ENCODE results near the gene CDH8. TPM values are rescaled to one million over a fixed set of nuclear protein-coding genes. Genes with fewer than 3 reads are reported as not detected.

CDH8 gene
- total RNA-seq, 1 experiment from 2014 or later: 0.42 TPM

- ChIA-PET POLR2A (no interaction called here), CTCF (no interaction called here)
- no TSS peak for BruUV-seq (replicated peaks)
- no peak overlapping the region for H3K4me3 Mint-ChIP-seq (ENCODE audit: unreplicated experiment)
- DNase-seq (ENCODE audit: unreplicated experiment): no peak
- no peak for TF ChIP-seq CTCF (IDR thresholded peaks at IDR 0.05; ENCODE audit: unreplicated experiment)
- intact Hi-C loops (cut with micrococcal nuclease): no loop called here
- peaks cover 10% of the 10 kb centered on the region for H3K9me3 Mint-ChIP-seq (ENCODE audit: unreplicated experiment)
- peaks cover 7% of the 10 kb centered on the region for H3K4me1 Mint-ChIP-seq (ENCODE audit: insufficient read depth, unreplicated experiment)
- H3K27me3 Mint-ChIP-seq (ENCODE audit: insufficient read depth, unreplicated experiment): no peaks in the 10 kb centered on the region
- no peak overlapping the region for H3K27ac Mint-ChIP-seq (ENCODE audit: low read depth, unreplicated experiment)
- no peaks in the 10 kb centered on the region for H3K36me3 Mint-ChIP-seq (ENCODE audit: insufficient read depth, unreplicated experiment)
These were observed 150.9 kb downstream of the CDH8 start for GRCh38 chr16:61885343-61885742.

GRCh38 chr16:61879306-61879705 is 156.9 kb downstream of the CDH8 start:
- POLR2A ChIA-PET: no interaction called here
- no TSS peak for BruUV-seq (replicated peaks)
- intact Hi-C loops (cut with micrococcal nuclease): no loop called here
- Mint-ChIP-seq H3K4me1 (ENCODE audit: insufficient read depth, unreplicated experiment) (no peaks in the 10 kb centered on the region), H3K9me3 (ENCODE audit: unreplicated experiment) (no peaks in the 10 kb centered on the region), H3K27ac (ENCODE audit: low read depth, unreplicated experiment) (no peak overlapping the region), H3K4me3 (ENCODE audit: unreplicated experiment) (no peak overlapping the region), H3K36me3 (ENCODE audit: insufficient read depth, unreplicated experiment) (no peaks in the 10 kb centered on the region), H3K27me3 (ENCODE audit: insufficient read depth, unreplicated experiment) (no peaks in the 10 kb centered on the region)
- CTCF ChIA-PET: no interaction called here
- DNase-seq (ENCODE audit: unreplicated experiment): no peak
- TF ChIP-seq CTCF (IDR thresholded peaks at IDR 0.05; ENCODE audit: unreplicated experiment): no peak

- DNase-seq (ENCODE audit: unreplicated experiment): no peak
- POLR2A ChIA-PET: no interaction called here
- Mint-ChIP-seq H3K4me1 (ENCODE audit: insufficient read depth, unreplicated experiment) (no peaks in the 10 kb centered on the region), H3K36me3 (ENCODE audit: insufficient read depth, unreplicated experiment) (no peaks in the 10 kb centered on the region), H3K27me3 (ENCODE audit: insufficient read depth, unreplicated experiment) (no peaks in the 10 kb centered on the region), H3K4me3 (ENCODE audit: unreplicated experiment) (no peak overlapping the region), H3K9me3 (ENCODE audit: unreplicated experiment) (no peaks in the 10 kb centered on the region), H3K27ac (ENCODE audit: low read depth, unreplicated experiment) (no peak overlapping the region)
- TF ChIP-seq CTCF (IDR thresholded peaks at IDR 0.05; ENCODE audit: unreplicated experiment): no peak
- BruUV-seq (replicated peaks): no TSS peak
- intact Hi-C loops (cut with micrococcal nuclease): no loop called here
- CTCF ChIA-PET: no interaction called here
These were observed 158.8 kb downstream of the CDH8 start for GRCh38 chr16:61877436-61877835.

- H3K27ac Mint-ChIP-seq (ENCODE audit: low read depth, unreplicated experiment): no peak overlapping the region
- H3K4me3 Mint-ChIP-seq (ENCODE audit: unreplicated experiment): no peak overlapping the region
- no peaks in the 10 kb centered on the region for H3K4me1 Mint-ChIP-seq (ENCODE audit: insufficient read depth, unreplicated experiment)
- intact Hi-C loops (cut with micrococcal nuclease): no loop called here
- H3K9me3 Mint-ChIP-seq (ENCODE audit: unreplicated experiment): no peaks in the 10 kb centered on the region
- no TSS peak for BruUV-seq (replicated peaks)
- peaks cover 24% of the 10 kb centered on the region for H3K27me3 Mint-ChIP-seq (ENCODE audit: insufficient read depth, unreplicated experiment)
- DNase-seq (ENCODE audit: unreplicated experiment): no peak
- ChIA-PET CTCF (no interaction called here), POLR2A (interaction anchor here (0.9 kb wide), 1 partner anchor 9 kb away, joined by 3 read pairs; no protein-coding TSS in a partner anchor)
- TF ChIP-seq CTCF (IDR thresholded peaks at IDR 0.05; ENCODE audit: unreplicated experiment): no peak
- no peaks in the 10 kb centered on the region for H3K36me3 Mint-ChIP-seq (ENCODE audit: insufficient read depth, unreplicated experiment)
These were observed 163.5 kb downstream of the CDH8 start for GRCh38 chr16:61872778-61873119.
